ENCODE measurements around the gene IL15.
A peak's percentile ranks its signal among the peaks of the same experiment; 100 is the strongest.

DNA sequence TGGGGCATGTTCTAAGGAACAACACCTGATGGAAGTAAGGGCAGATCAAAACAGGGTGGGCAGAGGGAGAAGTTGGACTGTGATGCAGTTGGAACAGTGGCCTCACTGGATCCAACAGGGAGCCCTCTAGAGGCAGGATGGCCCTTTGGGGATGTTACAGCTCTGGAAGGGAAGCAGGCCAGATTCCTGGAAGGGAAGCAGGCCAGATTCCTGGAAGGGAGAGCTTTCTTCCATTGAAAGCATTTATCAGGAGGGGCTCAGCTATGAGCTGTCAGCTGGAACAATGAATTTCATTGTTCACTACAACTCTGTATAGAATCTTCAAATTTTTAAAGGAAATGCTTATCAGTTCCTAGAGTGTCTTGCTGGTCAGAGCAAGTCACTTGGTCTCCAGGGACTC is 17.7 kb downstream of the IL15 start:
- TF ChIP-seq, protein P1, sequence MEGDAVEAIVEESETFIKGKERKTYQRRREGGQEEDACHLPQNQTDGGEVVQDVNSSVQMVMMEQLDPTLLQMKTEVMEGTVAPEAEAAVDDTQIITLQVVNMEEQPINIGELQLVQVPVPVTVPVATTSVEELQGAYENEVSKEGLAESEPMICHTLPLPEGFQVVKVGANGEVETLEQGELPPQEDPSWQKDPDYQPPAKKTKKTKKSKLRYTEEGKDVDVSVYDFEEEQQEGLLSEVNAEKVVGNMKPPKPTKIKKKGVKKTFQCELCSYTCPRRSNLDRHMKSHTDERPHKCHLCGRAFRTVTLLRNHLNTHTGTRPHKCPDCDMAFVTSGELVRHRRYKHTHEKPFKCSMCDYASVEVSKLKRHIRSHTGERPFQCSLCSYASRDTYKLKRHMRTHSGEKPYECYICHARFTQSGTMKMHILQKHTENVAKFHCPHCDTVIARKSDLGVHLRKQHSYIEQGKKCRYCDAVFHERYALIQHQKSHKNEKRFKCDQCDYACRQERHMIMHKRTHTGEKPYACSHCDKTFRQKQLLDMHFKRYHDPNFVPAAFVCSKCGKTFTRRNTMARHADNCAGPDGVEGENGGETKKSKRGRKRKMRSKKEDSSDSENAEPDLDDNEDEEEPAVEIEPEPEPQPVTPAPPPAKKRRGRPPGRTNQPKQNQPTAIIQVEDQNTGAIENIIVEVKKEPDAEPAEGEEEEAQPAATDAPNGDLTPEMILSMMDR (conservative IDR thresholded peaks at IDR 0.05 in 1 of 2, IDR thresholded peaks at IDR 0.05 in 1 of 2; ENCODE audit: low read depth in 1 of 2, low read length in 2 of 2), result peak; percentile 42 to 50
- TF ChIP-seq EZH2 (IDR thresholded peaks at IDR 0.05; ENCODE audit: low read length, missing control alignments), result no peak

Measured in fibroblast of lung (primary cell).